ENCODE measurements around the gene BRI3.

BRI3 gene, protein sequence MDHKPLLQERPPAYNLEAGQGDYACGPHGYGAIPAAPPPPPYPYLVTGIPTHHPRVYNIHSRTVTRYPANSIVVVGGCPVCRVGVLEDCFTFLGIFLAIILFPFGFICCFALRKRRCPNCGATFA

DNA sequence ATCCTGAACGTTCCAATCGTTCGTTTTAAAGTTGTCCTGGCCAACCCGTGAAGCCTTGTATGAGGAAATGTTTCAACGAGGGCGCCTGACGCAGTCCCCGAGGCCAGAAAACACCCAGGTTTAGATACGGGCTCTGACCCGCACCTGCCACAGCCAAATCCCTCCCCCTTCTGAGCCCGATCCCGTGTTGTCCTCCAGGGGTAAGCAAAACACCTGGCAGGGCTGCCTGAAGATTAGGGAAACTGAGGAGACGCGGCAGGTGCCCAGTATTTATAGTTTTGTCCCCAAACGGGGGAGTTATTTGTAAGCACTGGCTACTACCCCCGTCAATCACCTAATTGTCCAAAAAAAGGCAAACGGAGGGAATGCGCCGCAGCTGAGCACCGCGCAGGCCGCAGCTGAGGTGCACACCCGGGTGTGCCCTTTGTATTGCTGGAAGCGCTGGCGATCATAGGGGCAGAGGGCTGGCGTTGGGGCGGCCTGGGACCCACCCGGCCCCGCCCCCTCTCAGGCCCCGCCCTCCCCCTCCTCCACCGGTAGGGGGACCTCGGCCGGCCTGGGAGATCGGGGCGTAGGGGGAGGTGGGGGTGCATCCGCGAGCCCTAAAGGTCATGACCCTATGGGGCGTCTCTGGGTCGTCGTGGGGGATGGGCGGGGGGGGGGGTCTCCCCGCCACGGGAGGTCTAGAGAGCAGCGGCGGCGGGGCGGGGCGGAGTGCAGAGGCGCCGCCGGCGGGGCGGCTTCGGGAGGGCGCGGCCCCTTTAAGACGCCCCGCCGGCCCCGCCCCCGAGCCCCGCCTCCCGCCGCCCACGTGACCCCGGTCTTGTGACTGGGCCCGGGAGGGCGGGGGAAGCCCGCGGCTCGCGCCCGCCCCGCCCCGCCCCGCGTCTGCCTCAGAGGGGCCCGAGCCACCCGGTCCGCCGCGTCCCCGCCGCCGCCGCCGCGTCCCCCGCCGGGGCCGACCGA is at the start of gene BRI3:
TSS of gene BRI3 (plus strand) at position 896 of the 966 bp plus-strand sequence. CDS start 110 bp downstream, outside the sequence.
- no peak for FAIRE-seq

DNA sequence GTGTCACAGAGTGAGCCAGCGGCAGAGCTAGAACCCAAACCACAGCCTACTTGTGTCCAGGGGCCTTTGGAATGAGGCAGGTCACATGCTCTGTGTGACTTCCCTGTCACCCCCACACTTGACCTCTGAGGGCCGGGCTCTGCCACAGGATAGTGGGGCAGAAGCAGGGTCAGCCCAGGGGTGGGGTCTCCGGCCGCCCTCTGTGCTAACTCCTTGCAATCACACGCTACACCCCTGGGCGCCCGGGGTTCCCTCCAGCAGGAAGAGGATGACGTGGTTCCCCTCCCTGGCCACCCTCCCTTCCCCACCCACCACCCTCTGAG is 49.3 kb upstream of the BRI3 start:
- FAIRE-seq, result no peak

DNA sequence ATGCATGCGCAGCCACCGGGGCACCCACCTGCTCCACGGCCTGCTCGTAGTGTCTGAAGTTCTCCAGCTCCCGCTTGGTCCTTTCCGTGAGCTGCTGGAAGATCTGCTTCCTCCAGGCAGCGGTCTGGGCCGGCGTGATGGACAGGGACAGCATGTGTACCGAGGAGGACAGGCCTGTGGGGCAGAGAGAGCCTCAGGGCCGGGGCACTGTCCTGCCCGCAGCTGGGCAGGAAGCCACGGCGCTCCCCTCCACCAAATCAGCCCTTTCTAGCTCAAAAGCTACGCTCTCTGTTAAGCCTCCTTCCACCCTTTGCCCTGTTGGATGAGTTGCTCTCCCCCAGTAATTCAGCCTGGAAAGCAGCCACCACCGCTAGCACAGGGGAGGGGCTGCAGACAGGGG is 48.7 kb upstream of the BRI3 start:
- no peak for FAIRE-seq

DNA sequence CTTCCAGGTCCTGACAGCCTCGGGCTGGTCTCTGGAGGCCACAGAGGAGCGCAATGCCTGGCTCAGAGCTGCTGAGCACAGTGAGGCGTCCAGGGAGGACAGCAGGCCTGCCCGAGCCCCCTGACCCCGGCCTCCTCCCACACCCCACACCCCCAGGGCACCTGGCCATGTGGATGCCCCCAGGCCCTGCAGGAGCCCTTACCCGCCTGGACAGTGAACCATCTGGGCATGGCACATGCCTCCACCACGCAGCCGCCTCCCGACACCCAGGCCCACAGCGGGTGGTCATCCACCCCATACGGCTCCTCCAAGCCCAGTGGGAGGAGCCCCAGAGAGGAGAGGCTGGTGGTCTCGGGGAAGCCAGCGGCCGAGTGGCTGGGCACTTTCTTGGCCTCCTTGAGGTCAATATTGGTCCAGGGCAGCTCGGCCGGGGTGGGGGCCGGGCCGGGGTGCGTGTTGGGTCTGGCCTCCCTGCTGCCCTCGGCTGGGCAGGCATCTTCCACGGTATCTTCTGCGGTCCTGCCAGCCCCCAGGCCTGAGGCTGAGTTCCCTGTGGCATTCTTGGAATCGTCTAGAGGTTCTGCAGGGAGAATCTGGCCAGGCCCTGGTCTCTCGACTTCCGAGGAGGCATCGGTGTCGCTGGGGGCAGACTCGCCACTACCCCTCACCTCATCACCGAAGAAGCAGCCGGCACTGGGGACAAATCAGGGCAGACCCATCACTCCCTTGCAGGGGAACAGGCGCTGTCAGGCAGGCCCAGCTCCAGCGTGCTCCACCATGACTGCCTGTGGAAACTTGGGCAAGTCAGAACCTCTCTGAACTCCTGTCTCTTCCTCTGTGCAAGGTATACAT is 48.0 kb upstream of the BRI3 start:
- FAIRE-seq, result no peak

DNA sequence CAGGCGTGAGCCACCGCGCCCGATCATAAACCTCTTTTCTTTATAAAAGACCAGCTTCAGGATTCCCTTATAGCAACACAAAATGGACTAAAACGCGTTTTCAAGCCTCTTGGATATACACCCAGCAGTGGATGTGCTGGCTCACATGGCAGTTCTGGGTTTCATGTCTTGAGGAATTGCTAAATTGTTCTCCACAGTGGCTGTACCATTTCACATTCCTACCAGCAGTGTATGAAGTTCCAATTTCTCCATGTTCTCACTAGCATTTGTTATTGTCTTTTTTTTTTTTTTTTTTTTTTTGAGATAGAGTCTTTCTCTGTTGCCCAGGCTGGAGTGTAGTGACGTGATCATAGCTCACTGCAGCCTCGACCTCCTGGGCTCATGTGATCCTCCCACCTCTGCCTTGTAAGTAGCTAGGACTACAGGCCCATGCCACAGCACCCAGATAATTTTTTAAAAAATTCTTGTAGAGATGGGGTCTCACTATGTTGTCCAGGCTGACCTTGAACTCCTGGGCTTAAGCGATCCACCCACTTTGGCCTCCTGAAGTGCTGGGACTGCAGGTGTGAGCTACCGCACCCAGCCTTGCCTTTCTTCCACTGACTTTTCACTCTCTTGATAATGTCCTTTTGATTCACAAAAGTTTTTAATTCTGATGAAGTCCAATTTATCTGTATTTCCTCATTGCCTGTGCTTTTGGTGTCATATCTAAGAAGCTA is 46.9 kb upstream of the BRI3 start:
- no peak for FAIRE-seq

DNA sequence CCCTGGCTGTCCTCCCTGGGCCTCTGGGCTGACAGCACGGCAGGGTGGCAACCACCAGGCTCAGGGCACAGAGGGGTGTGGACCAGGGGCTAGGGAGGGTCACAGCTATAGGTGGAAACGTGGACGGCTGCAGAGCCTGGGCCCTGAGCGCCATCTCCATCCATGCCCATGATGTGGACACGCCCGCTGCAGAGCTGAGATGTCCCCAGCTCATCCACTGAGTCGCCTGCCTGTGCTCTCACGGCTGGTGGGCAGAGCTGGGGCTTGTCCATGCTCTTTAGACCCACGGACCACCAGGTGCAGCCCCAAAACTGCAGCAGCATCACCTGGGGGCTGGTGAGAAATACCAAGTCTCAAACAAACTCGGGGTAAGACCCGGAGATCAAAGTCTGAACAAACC is 45.6 kb upstream of the BRI3 start:
- no peak for FAIRE-seq

DNA sequence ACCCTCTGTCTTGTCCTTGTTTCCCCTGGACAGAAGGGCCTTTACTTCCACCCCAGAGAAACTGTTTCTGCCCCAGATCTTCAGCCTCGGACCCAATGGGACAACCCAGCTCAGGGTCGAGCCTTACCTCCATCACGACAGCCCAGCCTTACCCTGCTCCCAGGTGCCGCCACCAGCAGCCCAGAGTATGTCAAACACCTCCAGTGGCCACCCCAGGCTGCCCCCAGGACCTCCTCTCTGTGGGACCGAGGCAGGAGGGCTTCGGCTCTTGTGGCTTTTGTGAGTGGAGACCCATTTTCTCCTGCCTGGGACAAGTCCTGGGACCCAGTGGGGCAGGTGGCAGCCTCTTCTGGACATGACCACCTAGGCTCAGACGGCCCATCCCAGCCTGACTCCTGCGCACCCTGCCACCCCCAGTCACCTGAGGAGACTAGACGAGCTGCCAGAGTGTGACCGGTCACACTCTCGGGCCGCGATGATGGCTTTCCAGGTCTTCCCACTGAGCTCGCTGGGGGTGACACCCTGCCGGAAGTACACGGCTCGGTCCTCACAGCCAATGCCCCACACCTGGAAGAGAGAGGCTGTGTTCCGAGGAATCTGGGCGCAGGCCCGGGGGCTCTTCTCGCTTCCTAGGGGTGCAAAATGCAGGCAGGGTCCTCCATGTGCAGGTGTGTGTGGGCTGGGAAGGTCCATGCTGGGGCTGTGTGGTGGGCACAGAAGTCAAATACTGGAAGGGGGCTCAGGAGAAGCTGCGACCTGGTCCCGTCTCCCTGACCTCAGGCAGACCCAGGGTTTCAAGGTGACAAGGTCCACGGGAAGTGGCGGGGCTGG is 44.9 kb upstream of the BRI3 start:
- no peak for FAIRE-seq

DNA sequence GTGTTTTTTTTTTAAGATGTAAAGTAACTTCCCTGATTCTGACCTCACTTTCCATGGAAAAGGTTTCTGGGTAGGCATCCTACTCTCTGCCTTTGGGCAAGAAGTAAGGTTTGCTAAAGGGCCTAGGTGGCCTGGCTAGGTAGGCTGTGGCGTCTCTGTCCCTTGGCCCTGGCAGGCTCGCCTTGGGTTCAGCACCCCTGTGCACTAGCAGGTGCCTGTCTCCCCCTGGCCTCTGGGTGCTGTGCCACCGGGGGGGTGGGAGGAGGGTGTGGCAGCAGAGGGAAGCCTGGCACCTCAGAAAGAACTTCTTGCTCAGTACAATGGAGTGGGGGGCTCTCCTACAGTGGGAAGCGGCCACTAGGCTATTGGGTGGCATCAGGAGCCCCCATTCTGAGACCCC is 43.4 kb upstream of the BRI3 start:
- no peak for FAIRE-seq

DNA sequence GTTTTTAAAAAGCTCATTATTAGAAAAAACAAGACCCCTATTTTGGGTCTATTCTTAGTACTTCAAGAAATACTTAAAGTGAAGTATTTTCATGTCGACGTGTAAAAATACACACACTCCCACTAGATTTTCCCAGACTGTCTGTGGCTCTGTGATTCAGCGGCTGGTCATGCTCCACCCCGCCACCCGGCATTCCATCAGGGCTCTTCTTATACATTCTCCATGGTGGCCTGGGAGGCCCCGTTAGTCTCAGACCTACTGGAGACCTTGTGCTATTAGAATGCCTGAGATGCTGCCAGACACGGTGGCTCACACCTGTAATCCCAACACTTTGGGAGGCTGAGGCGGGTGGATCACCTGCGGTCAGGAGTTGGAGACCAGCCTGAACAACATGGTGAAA is 42.5 kb upstream of the BRI3 start:
- FAIRE-seq, result no peak

DNA sequence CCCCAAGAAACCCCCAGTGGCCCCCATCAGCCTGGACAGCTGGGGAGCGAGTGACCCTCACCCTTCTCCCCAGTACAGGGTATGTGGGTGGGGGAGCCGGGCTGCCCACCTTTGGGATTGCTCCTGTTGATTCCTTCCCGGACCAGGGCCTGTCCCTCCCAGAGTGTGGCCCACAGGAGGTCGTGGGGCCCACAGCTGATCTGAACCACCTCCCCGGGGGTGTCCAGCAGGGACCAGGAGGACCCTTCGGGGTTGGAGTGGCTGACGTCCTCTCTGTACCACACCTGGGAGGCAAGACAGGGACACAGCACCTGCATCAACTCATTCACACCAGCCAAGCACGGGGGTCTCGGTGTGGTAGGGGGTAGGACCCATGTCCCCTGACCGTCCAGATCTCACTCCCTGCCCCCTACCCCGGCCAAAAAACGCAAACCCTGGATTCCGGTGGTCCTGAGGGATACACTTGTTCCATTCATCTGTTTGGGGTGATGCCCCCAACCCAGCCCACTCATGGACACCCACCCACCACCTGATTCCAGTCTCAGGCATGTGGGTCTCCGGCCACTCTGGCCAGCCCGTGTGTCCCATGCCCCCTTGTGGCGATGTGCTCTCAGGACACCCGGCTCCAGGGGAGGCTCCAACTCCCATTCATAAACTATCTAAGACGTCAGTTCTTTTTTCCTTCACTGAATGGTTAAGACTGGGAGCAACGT is 40.4 kb upstream of the BRI3 start:
- FAIRE-seq, result no peak

DNA sequence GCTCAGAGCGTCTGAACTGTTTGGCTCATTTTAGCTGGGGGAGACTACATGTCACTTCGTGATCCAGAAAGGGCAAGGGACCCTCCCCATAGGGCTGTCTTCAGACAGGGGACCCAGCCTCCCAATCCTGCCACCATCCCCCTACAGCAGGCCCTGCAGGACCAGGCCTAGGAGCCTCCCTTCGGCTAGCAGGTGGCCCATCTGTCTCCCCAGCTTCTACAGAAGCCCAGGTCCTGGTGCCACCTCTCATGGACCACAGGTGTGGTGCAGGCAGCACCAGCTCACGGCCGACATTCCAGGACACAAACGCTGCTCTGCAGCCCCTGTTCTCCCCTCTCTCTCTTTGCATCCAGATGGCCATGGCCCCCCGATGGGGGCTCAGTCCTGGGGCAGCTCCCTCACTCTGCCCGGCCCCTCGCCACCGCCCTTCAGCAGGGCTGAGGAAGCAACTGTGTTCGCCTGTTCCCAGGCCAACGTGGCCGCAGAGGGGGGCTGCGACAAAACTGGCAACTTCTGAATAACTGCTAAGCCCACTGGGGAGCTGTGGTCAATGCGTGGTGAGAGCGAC is 39.7 kb upstream of the BRI3 start:
- FAIRE-seq, result no peak

DNA sequence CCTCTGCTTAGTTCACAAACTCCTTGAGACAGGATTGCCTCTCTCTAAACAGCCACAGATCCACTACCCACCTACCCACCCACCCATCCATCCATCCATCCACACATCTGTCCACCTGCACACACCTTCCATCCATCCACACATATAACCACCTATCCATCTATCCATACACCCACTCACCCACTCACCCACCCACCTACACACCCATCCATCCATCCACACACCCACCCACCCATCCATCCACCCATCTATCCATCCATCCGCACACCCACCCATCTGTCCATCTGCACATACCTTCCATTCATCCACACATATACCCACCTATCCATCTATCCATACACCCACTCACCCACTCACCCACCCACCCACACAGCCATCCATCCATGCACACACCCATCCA is 39.1 kb upstream of the BRI3 start:
- FAIRE-seq, result no peak

DNA sequence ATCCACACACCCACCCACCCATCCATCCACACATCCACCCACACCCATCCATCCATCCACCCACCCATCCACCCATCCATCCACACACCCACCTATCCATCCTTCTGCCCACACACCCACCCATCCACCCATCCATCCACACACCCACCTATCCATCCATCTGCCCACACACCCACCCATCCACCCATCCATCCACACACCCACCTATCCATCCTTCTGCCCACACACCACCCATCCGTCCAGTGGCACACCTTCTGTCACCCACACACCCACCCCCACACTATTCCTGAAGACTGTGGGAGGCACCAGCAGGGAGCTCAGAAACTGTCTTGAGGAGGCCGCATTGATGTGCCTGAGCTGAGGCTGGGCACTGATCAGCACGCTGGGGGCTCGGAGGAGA is 38.6 kb upstream of the BRI3 start:
- FAIRE-seq, result no peak

DNA sequence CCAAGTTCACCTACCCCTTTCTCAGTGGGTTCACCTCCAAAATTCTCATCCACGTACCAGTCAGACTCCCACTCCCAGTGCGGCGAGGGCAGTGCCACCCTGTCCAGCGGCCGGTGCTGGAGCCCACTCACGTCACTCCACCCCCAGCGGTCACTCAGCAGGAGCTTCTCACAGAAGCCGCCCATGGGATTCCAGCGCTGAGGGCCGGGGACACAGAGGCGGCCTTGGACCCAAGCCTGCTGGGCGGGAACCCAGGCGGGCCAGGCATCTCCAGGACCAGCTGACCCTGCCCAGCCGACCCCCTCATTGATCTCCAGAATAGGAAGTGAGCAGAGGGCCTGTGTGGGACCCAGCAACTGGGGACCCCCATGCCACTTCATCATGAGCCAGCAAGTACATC is 36.6 kb upstream of the BRI3 start:
- FAIRE-seq, result no peak

DNA sequence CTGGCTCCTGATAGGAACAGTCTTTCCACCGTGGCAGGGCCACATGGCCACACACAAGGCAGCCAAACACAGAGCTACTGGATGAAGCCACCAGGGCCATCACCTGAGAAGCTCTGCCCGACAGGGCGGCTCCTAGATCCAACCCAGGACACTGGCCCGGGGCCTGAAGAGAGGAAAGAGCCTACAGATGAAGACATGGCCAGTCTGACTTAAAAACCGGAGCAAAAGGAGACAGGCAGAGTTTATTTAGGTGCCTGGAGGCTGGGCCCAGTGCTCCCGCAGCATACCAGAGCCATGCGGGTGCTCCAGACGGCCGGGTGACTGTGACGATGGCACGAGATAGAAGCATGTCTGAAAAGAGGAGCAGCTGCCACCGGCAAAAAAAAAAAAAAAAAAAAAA is 33.3 kb upstream of the BRI3 start:
- no peak for FAIRE-seq

DNA sequence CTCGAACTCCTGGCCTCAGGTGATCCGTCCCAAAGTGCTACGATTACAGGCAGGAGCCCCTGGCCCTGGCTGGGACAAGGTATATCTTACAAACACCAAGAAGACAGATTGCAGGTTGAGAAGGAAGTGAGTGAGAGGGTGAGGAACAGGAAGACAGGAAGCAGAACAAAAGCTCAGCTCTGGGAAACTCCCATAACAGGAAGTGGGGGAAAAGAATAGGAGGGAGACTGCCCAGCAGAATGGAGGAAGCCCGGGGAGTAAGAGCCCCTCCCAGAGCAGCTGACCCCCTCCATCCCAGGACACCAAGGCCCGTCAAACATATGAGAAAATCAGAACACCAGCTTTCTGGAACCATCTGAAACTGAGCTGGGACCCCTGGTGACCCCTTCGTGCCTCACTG is 32.4 kb upstream of the BRI3 start:
- FAIRE-seq, result no peak

DNA sequence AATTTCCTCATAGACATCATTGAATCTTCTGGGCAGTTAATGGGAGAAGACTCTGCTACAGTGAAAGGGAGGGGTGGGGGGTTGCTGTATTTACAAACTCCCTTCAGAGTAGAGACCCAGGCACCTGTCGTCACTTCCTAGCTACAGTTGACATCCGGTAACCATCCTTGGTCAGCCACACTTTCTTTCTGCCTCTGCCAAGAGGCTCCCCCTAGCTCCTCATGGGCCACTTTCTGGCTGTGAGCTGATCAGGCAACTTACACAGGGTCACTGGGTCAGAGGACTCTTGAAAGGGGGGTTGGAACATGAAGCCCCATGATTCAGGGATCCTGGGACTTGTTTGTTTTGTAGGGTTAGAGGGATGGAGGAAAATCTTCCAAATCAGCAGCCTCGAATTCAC is 30.7 kb upstream of the BRI3 start:
- FAIRE-seq, result no peak

DNA sequence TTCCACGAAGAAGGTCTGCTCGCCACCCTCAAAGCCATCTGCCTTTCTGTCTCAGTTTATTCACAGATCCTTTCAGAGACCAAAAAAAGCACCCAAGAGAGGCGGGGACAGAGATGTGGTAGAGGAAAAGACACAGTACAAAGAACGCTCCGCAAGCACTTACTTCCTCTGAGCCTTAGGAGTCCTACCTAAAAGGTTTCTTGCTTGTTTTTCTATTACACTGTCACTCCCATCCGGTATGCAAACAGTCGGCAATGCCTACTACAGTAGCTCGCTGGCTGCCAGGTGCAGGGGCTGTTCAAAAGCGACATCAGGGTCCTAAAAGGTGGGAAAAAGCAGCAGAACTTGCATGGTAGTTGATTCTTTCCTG is 30.3 kb upstream of the BRI3 start:
- FAIRE-seq, result no peak

DNA sequence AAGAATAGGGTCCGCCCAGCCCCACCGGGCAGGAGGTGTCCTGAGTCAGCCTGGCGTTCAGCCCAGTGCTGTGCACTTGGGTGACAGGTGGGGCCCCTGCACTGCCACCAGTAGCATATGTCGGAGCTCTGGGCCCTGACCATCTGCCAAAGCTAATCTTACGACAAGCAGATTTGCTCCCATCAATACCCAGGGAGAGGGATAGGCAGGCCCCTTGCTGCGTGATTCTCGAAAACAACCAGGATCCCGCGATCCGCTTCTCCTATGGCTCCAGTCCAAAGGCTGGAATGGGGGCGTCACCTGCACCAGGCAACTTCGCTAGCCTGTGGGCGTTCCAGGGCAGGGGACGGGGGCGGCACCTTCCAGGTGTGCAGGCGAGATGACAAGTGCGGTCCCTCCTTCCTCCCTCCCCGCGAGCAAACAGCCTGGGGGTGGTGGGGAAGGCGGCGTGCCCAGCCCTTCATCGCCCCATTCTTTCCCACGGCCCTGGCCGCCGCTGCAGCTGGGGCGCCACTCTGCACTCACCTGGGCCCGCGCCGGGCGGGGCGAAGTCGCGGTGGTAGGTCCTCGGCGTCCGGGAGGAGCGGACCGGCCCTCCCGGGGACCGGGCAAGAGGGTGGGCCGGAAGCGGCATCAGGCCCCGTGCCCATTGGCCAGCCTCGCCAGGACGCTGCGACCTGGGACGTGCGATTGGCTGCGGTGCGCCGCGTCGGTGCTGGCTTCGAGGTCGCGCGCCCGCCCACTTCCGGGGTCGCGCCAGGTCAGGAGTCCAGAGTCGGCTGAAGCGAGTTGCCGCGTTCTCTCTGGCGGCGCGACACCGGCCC is 29.7 kb upstream of the BRI3 start, which contains the start of gene TECPR1:
TSS of gene TECPR1 (minus strand) at position 632 of the 824 bp plus-strand sequence. CDS start 6,086 bp downstream, outside the sequence.
- no peak for FAIRE-seq
